Measurements from ENCODE around the gene ZNF319.

DNA sequence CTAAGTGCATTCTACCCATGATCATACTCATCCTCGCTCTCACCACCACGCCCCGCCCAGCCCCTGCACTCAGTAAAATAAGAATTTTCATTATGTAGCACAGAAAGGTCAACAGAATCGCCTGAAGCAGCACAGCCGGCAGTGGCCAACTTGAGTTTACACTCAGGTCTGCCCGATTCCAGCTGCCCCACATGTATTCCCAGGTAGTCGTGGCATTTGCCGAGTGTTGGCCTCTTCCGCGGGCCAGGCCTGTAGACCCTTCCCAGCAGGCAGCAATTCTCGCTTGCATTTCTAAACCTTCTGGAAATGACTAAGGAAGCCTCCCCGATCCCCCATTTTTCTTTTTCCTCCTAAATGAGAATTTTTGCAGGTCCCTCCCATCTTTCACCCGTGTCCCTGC lies 30.2 kb downstream of the ZNF319 start:
- TF ChIP-seq, protein P1, sequence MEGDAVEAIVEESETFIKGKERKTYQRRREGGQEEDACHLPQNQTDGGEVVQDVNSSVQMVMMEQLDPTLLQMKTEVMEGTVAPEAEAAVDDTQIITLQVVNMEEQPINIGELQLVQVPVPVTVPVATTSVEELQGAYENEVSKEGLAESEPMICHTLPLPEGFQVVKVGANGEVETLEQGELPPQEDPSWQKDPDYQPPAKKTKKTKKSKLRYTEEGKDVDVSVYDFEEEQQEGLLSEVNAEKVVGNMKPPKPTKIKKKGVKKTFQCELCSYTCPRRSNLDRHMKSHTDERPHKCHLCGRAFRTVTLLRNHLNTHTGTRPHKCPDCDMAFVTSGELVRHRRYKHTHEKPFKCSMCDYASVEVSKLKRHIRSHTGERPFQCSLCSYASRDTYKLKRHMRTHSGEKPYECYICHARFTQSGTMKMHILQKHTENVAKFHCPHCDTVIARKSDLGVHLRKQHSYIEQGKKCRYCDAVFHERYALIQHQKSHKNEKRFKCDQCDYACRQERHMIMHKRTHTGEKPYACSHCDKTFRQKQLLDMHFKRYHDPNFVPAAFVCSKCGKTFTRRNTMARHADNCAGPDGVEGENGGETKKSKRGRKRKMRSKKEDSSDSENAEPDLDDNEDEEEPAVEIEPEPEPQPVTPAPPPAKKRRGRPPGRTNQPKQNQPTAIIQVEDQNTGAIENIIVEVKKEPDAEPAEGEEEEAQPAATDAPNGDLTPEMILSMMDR (IDR thresholded peaks at IDR 0.05): no peak
- no peak for TF ChIP-seq POLR2A (IDR thresholded peaks at IDR 0.05)
